Tibial nerve (tissue), 4 donors: ENCODE results near the gene TBX20. TPM values are rescaled to one million over a fixed set of nuclear protein-coding genes. Genes with fewer than 3 reads are reported as not detected.

Source experiments
- DNase-seq, 2 donors: peaks; one replicate each; pipeline ENCODE4 v3.0.0-alpha.2; 2019; ENCODE audit warnings: low spot score in 2 of 2
- H3K27ac ChIP-seq, 4 donors: fragments of 200-600 bp; sonication (generic) in 3 of 4; one replicate each; pipeline ENCODE4 v1.5.1; 2017 to 2019; ENCODE audit warnings: mild to moderate bottlenecking in 1 of 4
- H3K27me3 ChIP-seq, 2 donors: fragments of 200-600 bp; sonication (generic) in 1 of 2; one replicate each; pipeline versions ENCODE4 v1.5.1 to v1.6.0; 2017 to 2019
- H3K36me3 ChIP-seq, 3 donors: fragments of 200-600 bp; sonication (generic); one replicate each; pipeline ENCODE4 v1.5.1; 2018 to 2019
- H3K4me1 ChIP-seq, 4 donors: fragments of 200-600 bp; sonication (generic) in 3 of 4; one replicate each; pipeline ENCODE4 v1.5.1; 2017 to 2019
- H3K4me3 ChIP-seq, 4 donors: fragments of 200-600 bp; sonication (generic) in 3 of 4; one replicate each; pipeline ENCODE4 v1.5.1; 2017 to 2019; ENCODE audit warnings: mild to moderate bottlenecking in 1 of 4, moderate library complexity in 1 of 4
- H3K9me3 ChIP-seq, 4 donors: fragments of 200-600 bp; sonication (generic) in 3 of 4; one replicate each; pipeline ENCODE4 v1.5.1; 2017 to 2019
- EP300 ChIP-seq, 2 donors: sonication (generic); formaldehyde crosslinking; IDR thresholded peaks; one replicate each; pipeline ENCODE4 v1.6.1; 2017; ENCODE audit warnings: antibody characterized with exemption in 2 of 2, mild to moderate bottlenecking in 1 of 2
- POLR2A ChIP-seq, 2 donors: fragments of 450-650 bp; IDR thresholded peaks; one replicate each; pipeline ENCODE4 v1.6.1; 2017; ENCODE audit warnings: antibody characterized with exemption in 2 of 2, mild to moderate bottlenecking in 2 of 2, moderate library complexity in 2 of 2
- WGBS, 2 donors: methylation state at CpG; one replicate each; pipeline ENCODE4 v1.1.5; 2018; 5-methylcytosine and 5-hydroxymethylcytosine counted together
- total RNA-seq, 4 donors: library from RNA; depleted of rRNA; stranded (reverse); fragments of >200 nt; gene quantifications; one replicate each; pipeline ENCODE4 v1.1.0, GENCODE V29; 2016
- TF ChIP-seq, protein P1 (sequence below), 5 experiments: fragments of 200-600 bp in 3 of 5; fragments of 450-650 bp in 2 of 5; sonication (generic) in 3 of 5; IDR thresholded peaks; one replicate each; pipeline ENCODE4 v1.5.1; 2016 to 2019; ENCODE audit warnings: antibody characterized with exemption in 5 of 5, mild to moderate bottlenecking in 3 of 5, moderate library complexity in 2 of 5

TBX20 gene
- total RNA-seq, 4 donors from 2014 or later = 0.42 TPM; not detected in 3

DNA sequence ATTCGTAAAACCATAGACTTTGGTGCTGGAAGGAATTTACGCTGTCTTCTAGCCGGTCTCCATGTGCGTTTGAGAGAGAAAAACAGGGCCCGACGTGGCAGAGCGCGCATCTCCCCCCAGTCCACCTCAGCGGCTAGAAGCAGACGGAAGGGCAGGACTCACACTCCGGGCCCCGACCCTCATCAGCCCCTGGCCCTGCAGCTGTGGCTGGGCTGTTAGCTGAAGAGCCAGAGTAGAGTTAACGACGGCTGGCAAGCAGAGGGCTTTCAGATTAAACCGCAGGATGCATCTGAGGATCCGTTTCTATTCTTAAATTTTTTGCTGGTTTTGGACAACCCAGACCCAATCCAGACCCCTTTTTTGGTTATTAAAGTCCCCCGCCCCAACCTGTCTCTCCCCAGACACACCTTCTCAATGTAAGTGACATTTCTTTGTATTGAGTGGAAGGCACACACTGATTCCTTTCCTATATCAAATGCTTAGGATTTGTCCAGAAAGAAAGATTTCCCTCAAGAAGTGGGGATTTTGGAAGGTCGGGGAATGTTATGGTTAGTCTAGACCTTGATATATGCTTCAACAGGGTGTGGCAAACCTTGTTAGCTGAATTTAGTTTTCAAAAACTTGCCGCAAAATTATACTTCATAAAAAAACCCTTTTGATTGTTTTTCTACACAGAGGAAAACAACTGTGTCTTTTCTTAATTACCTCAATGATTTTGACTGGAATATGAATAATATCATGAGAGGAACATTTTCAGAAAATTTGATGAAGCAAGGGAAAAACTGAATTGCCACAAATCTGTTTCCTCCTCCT is 1.7 kb upstream of the TBX20 start:
- DNase-seq = no peak
- 14 to 19% methylated on average over 19 of the region's 19 CpGs for WGBS, 2 donors
- peaks cover 0 to 39% (median 6%) of the 10 kb centered on the region in 4 donors for H3K4me1 ChIP-seq
- TF ChIP-seq POLR2A (IDR thresholded peaks at IDR 0.05) (no peak), EP300 (IDR thresholded peaks at IDR 0.05) (no peak)
- TF ChIP-seq, protein P1, sequence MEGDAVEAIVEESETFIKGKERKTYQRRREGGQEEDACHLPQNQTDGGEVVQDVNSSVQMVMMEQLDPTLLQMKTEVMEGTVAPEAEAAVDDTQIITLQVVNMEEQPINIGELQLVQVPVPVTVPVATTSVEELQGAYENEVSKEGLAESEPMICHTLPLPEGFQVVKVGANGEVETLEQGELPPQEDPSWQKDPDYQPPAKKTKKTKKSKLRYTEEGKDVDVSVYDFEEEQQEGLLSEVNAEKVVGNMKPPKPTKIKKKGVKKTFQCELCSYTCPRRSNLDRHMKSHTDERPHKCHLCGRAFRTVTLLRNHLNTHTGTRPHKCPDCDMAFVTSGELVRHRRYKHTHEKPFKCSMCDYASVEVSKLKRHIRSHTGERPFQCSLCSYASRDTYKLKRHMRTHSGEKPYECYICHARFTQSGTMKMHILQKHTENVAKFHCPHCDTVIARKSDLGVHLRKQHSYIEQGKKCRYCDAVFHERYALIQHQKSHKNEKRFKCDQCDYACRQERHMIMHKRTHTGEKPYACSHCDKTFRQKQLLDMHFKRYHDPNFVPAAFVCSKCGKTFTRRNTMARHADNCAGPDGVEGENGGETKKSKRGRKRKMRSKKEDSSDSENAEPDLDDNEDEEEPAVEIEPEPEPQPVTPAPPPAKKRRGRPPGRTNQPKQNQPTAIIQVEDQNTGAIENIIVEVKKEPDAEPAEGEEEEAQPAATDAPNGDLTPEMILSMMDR (IDR thresholded peaks at IDR 0.05) = no peak
- H3K27me3 ChIP-seq = peaks cover 0 to 99% of the 10 kb centered on the region in 2 donors
- H3K36me3 ChIP-seq = no peaks in the 10 kb centered on the region
- H3K27ac ChIP-seq = no peak overlapping the region
- no peaks in the 10 kb centered on the region for H3K9me3 ChIP-seq
- H3K4me3 ChIP-seq = no peak overlapping the region

DNA sequence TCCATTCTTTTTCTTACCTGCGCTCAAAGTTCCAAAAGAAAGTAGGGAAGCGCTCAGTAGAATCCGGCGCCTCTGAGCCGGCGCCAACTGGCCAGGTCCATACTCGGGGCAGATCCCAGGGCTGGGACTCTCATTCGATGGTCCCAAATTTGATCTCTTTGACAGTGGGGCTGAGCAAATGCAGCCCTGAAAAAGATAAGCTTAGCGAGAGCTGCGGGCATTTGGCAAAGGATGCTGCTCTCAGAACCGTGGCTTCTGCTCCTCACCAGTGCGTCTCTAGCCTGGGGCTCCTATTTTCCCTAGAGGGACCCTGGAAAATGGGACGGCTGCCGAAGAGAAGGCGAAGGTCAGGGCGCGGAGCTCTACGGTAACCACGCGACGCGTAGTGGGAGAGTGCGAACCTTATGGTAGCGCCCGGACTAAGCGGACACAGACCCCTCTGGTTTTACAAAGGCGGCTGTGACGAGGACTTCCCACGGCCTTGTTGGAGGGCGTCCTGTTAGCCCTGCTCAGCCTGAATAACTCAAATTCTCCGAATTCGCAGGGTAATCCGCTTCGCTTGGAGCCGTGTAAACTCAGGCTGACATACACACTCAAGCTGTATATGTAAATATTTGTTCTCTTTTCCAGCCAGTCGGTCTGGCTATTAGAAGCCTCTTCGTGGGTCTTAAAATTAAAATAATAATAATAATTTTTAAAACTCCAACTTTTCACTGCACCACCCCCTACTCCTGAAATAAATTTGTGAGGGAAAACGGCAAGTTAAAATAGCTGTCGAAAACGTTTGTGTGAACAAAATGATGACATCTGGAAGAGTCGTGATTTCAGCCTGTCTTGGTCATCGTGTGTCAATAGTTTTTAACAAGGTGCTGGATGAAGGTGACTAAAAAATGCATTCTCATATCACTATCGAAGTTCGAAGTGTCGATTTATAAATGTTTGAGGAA is 869 bp upstream of the TBX20 start:
- peak overlapping the region in 1 of 4 donors; percentile 49 for H3K4me3 ChIP-seq

DNA sequence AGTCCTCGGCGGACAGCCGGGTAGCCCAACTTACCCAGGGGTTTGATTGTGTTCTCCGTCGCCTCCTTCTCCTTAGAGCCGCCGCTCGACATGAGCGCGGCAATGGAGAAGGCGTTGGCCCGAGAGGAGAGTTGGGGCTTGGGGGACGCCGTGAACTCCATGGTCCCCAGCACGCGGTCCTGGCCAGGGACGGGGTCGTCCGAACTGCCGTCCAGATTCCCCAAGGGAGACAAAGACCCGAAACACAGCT is 515 bp downstream of the TBX20 start:
- DNase-seq = no peak
- Histone ChIP-seq H3K4me3 (peak overlapping the region in 2 of 4 donors; percentile 28 to 49), H3K9me3 (no peaks in the 10 kb centered on the region), H3K27ac (no peak overlapping the region), H3K36me3 (no peaks in the 10 kb centered on the region), H3K27me3 (peaks cover 0 to 99% of the 10 kb centered on the region in 2 donors), H3K4me1 (peaks cover 0 to 36% (median 6%) of the 10 kb centered on the region in 4 donors)
- 7 to 10% methylated on average over 3 to 5 of the region's 21 CpGs for WGBS, 2 donors
- TF ChIP-seq POLR2A (IDR thresholded peaks at IDR 0.05) (no peak), EP300 (IDR thresholded peaks at IDR 0.05) (no peak)

More for the DNA sequence above, 869 bp upstream of the TBX20 start:
- WGBS, 2 donors = 11 to 14% methylated on average over 30 to 40 of the region's 45 CpGs
- H3K36me3 ChIP-seq = no peaks in the 10 kb centered on the region
- DNase-seq = no peak
- H3K4me1 ChIP-seq = peaks cover 0 to 39% (median 6%) of the 10 kb centered on the region in 4 donors
- no peak overlapping the region for H3K27ac ChIP-seq
- TF ChIP-seq, protein P1 (IDR thresholded peaks at IDR 0.05) = no peak
- TF ChIP-seq POLR2A (IDR thresholded peaks at IDR 0.05) (no peak), EP300 (IDR thresholded peaks at IDR 0.05) (no peak)
- peaks cover 0 to 99% of the 10 kb centered on the region in 2 donors for H3K27me3 ChIP-seq
- H3K9me3 ChIP-seq = no peaks in the 10 kb centered on the region

DNA sequence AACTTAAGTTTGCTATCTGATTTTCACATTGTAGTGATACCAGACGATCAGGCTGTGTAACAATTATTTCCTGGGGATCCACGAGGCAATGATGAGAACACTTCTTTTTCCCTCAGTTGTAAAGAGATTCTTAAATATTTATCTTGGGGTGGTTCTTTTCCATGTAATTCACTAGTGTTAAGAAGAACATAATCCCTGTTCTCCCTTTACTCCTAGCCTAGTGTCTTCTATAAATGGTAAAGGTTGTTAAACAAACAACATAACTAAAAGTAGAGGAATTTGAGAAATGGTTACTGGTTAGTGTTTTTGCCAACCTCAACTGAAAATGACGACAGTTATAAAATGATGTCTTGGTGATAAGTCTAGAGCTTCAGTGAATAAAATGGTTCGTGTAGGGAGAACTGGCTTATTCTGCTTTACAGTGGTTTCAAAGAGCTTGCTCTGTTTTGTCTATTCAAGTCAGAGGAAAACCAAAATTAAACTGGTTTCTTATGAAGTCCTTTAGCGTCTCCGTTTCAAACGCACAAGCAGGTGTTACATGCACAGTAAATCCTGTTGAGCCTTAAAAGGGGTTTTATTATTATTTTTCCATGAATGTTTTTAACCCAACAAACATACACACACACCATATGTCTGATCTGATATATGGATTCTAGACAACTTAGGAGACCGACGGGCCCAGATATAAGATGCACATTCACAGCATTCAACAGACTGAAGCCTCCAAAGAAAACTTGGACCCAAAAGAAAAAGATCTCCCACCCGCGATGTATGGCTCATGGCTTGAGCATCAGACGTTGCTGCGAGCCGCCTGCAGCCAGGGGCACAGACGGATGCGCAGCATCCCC is 1.1 kb downstream of the TBX20 start:
- TF ChIP-seq, protein P1 (IDR thresholded peaks at IDR 0.05) = no peak
- TF ChIP-seq EP300 (IDR thresholded peaks at IDR 0.05) = no peak
- TF ChIP-seq POLR2A (IDR thresholded peaks at IDR 0.05) = no peak
- Histone ChIP-seq H3K27ac (no peak overlapping the region), H3K27me3 (peaks cover 0 to 99% of the 10 kb centered on the region in 2 donors), H3K4me1 (peaks cover 0 to 30% (median 5%) of the 10 kb centered on the region in 4 donors), H3K9me3 (no peaks in the 10 kb centered on the region), H3K36me3 (no peaks in the 10 kb centered on the region), H3K4me3 (peak overlapping the region in 1 of 4 donors; percentile 49)
- no peak for DNase-seq
- 8 to 12% methylated on average over 16 of the region's 16 CpGs for WGBS, 2 donors
